Keratinocyte (primary cell): ENCODE data around the gene SERP2. TPM values are rescaled to one million over a fixed set of nuclear protein-coding genes. Genes with fewer than 3 reads are reported as not detected.

Experiments
- DNase-seq: peaks from one replicate; pipeline ENCODE4 v3.0.0-alpha.2; 2011; ENCODE audit warnings: low read depth, missing footprints, low spot score
- FAIRE-seq: peaks from 2 replicates; lab custom pipeline; 2011; peaks lifted over from hg19 to GRCh38; lab: Jason Lieb, UNC
- H2AFZ ChIP-seq: 2 replicates; pipeline ENCODE4 v1.6.0; 2012; ENCODE audit warnings: low read length, control low read depth, inconsistent platforms; ENCODE audit not compliant: control insufficient read depth
- H3K27ac ChIP-seq: 2 replicates; pipeline ENCODE4 v1.5.1; 2011; ENCODE audit warnings: low read length; ENCODE audit not compliant: control insufficient read depth, insufficient read depth
- H3K27me3 ChIP-seq: 3 replicates; pipeline ENCODE4 v1.6.0; 2011; ENCODE audit warnings: low read length; ENCODE audit not compliant: control insufficient read depth, insufficient read depth; ENCODE audit errors: extremely low read depth
- H3K36me3 ChIP-seq, 2 experiments: 2 replicates in 1 of 2; 3 replicates in 1 of 2; pipeline ENCODE4 v1.5.1; 2011; ENCODE audit warnings: low read length in 2 of 2, mild to moderate bottlenecking in 1 of 2; ENCODE audit not compliant: control insufficient read depth in 2 of 2, insufficient read depth in 2 of 2; ENCODE audit errors: extremely low read depth in 1 of 2
- H3K4me1 ChIP-seq: 3 replicates; pipeline ENCODE4 v1.5.1; 2011; ENCODE audit warnings: low read length; ENCODE audit not compliant: control insufficient read depth, insufficient read depth; ENCODE audit errors: extremely low read depth
- H3K4me2 ChIP-seq: 3 replicates; pipeline ENCODE4 v1.6.0; 2011; ENCODE audit warnings: low read depth, low read length; ENCODE audit not compliant: control insufficient read depth, insufficient read depth; ENCODE audit errors: extremely low read depth
- H3K4me3 ChIP-seq, 3 experiments: fragments of 200-600 bp in 1 of 3; sonication (generic) in 1 of 3; 2 replicates in 2 of 3; 3 replicates in 1 of 3; pipeline ENCODE4 v1.5.1; 2011 to 2016; ENCODE audit warnings: low read length in 3 of 3, mild to moderate bottlenecking in 3 of 3, control low read depth in 2 of 3, inconsistent platforms in 1 of 3, low read depth in 1 of 3, mixed read lengths in 1 of 3, mixed run types in 1 of 3, moderate library complexity in 1 of 3; ENCODE audit not compliant: control insufficient read depth in 2 of 3, insufficient read depth in 2 of 3; ENCODE audit errors: extremely low read depth in 1 of 3
- H3K79me2 ChIP-seq: 2 replicates; pipeline ENCODE4 v1.6.0; 2012; ENCODE audit warnings: low read length; ENCODE audit not compliant: control insufficient read depth, insufficient read depth
- H3K9ac ChIP-seq: 3 replicates; pipeline ENCODE4 v1.6.0; 2011; ENCODE audit warnings: low read length; ENCODE audit not compliant: control insufficient read depth, insufficient read depth; ENCODE audit errors: extremely low read depth
- H3K9me1 ChIP-seq: 3 replicates; pipeline ENCODE4 v1.6.0; 2011; ENCODE audit warnings: low read length; ENCODE audit not compliant: control insufficient read depth, insufficient read depth; ENCODE audit errors: extremely low read depth
- H3K9me3 ChIP-seq: 2 replicates; pipeline ENCODE4 v1.5.1; 2012; ENCODE audit warnings: low read depth, low read length; ENCODE audit not compliant: control insufficient read depth
- H4K20me1 ChIP-seq: 3 replicates; pipeline ENCODE4 v1.6.0; 2011; ENCODE audit warnings: low read length; ENCODE audit not compliant: control insufficient read depth, insufficient read depth; ENCODE audit errors: extremely low read depth
- EZH2 ChIP-seq: IDR thresholded peaks from one replicate; pipeline ENCODE4 v1.6.1; 2012; ENCODE audit warnings: inconsistent platforms, mild to moderate bottlenecking, low read length, moderate library complexity
- dilution Hi-C: fragments of 300-500 bp; cut with MboI; formaldehyde crosslinking; loops from one replicate; pipeline ENCODE4 v1.7.0; 2020; ENCODE audit warnings: low sequenced_read_pairs; ENCODE audit not compliant: extremely low pct_ligation_motif_present
- polyA plus RNA-seq, 5 experiments: library from polyadenylated mRNA; depleted of rRNA in 3 of 5; stranded (reverse) in 3 of 5; stranded (forward) in 1 of 5; unstranded in 1 of 5; fragments of >200 nt; gene quantifications; 1 replicate in 1 of 5; 2 replicates in 3 of 5; 3 replicates in 1 of 5; pipeline versions ENCODE4 v1.2.1 to v1.2.3, GENCODE V29; 2011 to 2012; ENCODE audit warnings: missing spikeins in 2 of 5, low read depth in 1 of 5, low replicate concordance in 1 of 5
- TF ChIP-seq, protein P1 (sequence below), 3 experiments: IDR thresholded peaks in 1 of 3; conservative IDR thresholded peaks in 1 of 3; optimal IDR thresholded peaks in 1 of 3; 2 replicates in 2 of 3; 3 replicates in 1 of 3; pipeline versions ENCODE3 to v1.5.1; 2011; ENCODE audit warnings: low read length in 3 of 3, mild to moderate bottlenecking in 3 of 3, moderate library complexity in 2 of 3, control low read depth in 1 of 3, inconsistent platforms in 1 of 3; ENCODE audit not compliant: insufficient read depth in 2 of 3; ENCODE audit errors: extremely low read depth in 1 of 3

The SERP2 gene
- polyA plus RNA-seq, 1 donor (not counting 4 experiments of a cell fraction or from before 2014, with no cell fraction given) = 0.45 TPM

- H3K36me3 ChIP-seq = peaks cover 5 to 21% of the 10 kb centered on the region in 2 experiments
- no peaks in the 10 kb centered on the region for H3K9me3 ChIP-seq
- peaks cover 2% of the 10 kb centered on the region for H4K20me1 ChIP-seq
- H3K9me1 ChIP-seq = no peaks in the 10 kb centered on the region
- H3K27me3 ChIP-seq = no peaks in the 10 kb centered on the region
- H2AFZ ChIP-seq = no peak overlapping the region
- H3K4me1 ChIP-seq = peaks cover 14% of the 10 kb centered on the region
- H3K4me2 ChIP-seq = peak overlapping the region; percentile 76
- H3K9ac ChIP-seq = peak overlapping the region; percentile 73
- peaks cover 22% of the 10 kb centered on the region for H3K79me2 ChIP-seq
- peak overlapping the region; percentile 69 for H3K27ac ChIP-seq
- H3K4me3 ChIP-seq = peak overlapping the region; percentile 56 to 76 (median 66)
- TF ChIP-seq EZH2 = no peak
- TF ChIP-seq, protein P1, sequence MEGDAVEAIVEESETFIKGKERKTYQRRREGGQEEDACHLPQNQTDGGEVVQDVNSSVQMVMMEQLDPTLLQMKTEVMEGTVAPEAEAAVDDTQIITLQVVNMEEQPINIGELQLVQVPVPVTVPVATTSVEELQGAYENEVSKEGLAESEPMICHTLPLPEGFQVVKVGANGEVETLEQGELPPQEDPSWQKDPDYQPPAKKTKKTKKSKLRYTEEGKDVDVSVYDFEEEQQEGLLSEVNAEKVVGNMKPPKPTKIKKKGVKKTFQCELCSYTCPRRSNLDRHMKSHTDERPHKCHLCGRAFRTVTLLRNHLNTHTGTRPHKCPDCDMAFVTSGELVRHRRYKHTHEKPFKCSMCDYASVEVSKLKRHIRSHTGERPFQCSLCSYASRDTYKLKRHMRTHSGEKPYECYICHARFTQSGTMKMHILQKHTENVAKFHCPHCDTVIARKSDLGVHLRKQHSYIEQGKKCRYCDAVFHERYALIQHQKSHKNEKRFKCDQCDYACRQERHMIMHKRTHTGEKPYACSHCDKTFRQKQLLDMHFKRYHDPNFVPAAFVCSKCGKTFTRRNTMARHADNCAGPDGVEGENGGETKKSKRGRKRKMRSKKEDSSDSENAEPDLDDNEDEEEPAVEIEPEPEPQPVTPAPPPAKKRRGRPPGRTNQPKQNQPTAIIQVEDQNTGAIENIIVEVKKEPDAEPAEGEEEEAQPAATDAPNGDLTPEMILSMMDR (optimal IDR thresholded peaks at IDR 0.05 in 1 of 3, IDR thresholded peaks at IDR 0.05 in 1 of 3, conservative IDR thresholded peaks at IDR 0.05 in 1 of 3; ENCODE audit: extremely low read depth in 1 of 3, insufficient read depth in 2 of 3, low read length in 3 of 3) = peak in 1 of 3 experiments; percentile 20
- FAIRE-seq (no peak), DNase-seq (no peak)
- dilution Hi-C loops = loop anchor here (25.0 kb wide), 1 partner anchor 400 kb away; no protein-coding TSS in a partner anchor
Observed at GRCh38 chr13:44437356-44438233, 64.0 kb downstream of the SERP2 start.

DNA sequence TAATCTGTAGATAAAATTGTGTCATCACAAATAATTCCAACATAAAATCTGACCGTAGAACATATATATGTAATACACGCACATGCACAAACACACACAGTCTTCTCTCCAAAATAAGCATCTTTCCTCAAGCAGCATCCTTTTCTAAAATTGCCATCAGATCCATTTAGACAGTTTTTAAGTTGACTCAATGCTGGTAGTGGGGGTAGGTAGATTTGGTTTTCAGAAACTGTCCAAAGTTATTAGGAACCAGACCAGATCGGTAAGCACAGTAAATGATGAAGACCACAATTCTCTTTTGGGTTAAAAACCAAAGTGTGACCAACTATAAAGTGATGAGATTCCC lies 64.6 kb downstream of the SERP2 start:
- Histone ChIP-seq H3K36me3 (peaks cover 4 to 15% of the 10 kb centered on the region in 2 experiments), H3K27me3 (no peaks in the 10 kb centered on the region), H4K20me1 (no peaks in the 10 kb centered on the region), H3K79me2 (peaks cover 22% of the 10 kb centered on the region), H2AFZ (no peak overlapping the region), H3K9ac (no peak overlapping the region), H3K9me3 (no peaks in the 10 kb centered on the region), H3K4me2 (no peak overlapping the region), H3K4me1 (peaks cover 14% of the 10 kb centered on the region), H3K4me3 (no peak overlapping the region), H3K27ac (no peak overlapping the region), H3K9me1 (no peaks in the 10 kb centered on the region)
- TF ChIP-seq, protein P1 (optimal IDR thresholded peaks at IDR 0.05 in 1 of 3, IDR thresholded peaks at IDR 0.05 in 1 of 3, conservative IDR thresholded peaks at IDR 0.05 in 1 of 3; ENCODE audit: extremely low read depth in 1 of 3, insufficient read depth in 2 of 3, low read length in 3 of 3) = no peak
- no peak for TF ChIP-seq EZH2
- dilution Hi-C loops = loop anchor here (25.0 kb wide), 1 partner anchor 401 kb away; no protein-coding TSS in a partner anchor
- peak; percentile 46 for FAIRE-seq
- no peak for DNase-seq
